T follicular helper cell (primary cell): ENCODE data around the gene HTD2.
"Not testable (repeated sequence)": the region's sequence is repeated elsewhere in the genome, so short reads cannot be mapped to it uniquely, and the experiment has no call there.

Experiments
- DNase-seq: peaks from one replicate; pipeline ENCODE4 v3.0.0-alpha.2; 2020; ENCODE audit warnings: low read depth
- total RNA-seq, 2 experiments: gene quantifications; one replicate each; lab custom pipeline; 2026; lab: John Stamatoyannopoulos, UW

HTD2 gene
- 0.30 to 0.54 reads per million in 2 experiments for total RNA-seq

- peak; percentile 97 for DNase-seq
These were observed at the start of gene HTD2, which contains the start of gene RPP14 for GRCh38 chr3:58305882-58306711. Gene HTD2, plus strand, starts transcription at chr3:58306520. Its CDS starts 11,094 bp downstream, at chr3:58317614. Gene RPP14, plus strand, starts transcription at chr3:58306245. Its CDS starts 4,085 bp downstream, at chr3:58310330.

- no peak for DNase-seq
These were observed 47.8 kb upstream of the HTD2 start for GRCh38 chr3:58258392-58259055.

- no peak for DNase-seq
These were observed 46.0 kb upstream of the HTD2 start for GRCh38 chr3:58260261-58260731.

- no peak for DNase-seq
These were observed 45.6 kb upstream of the HTD2 start for GRCh38 chr3:58260733-58261132.

GRCh38 chr3:58261954-58262666 lies 44.2 kb upstream of the HTD2 start:
- DNase-seq = no peak

GRCh38 chr3:58266577-58266976 lies 39.7 kb upstream of the HTD2 start:
- DNase-seq = no peak

- DNase-seq = not testable (repeated sequence)
These were observed 38.8 kb upstream of the HTD2 start for GRCh38 chr3:58267543-58267942.

- no peak for DNase-seq
These were observed 37.0 kb upstream of the HTD2 start for GRCh38 chr3:58269356-58269755.

GRCh38 chr3:58270485-58270884 lies 35.8 kb upstream of the HTD2 start:
- DNase-seq = no peak

GRCh38 chr3:58271901-58272501 lies 34.3 kb upstream of the HTD2 start:
- DNase-seq = no peak

GRCh38 chr3:58272891-58273290 lies 33.4 kb upstream of the HTD2 start:
- DNase-seq = no peak

GRCh38 chr3:58273362-58273761 lies 33.0 kb upstream of the HTD2 start:
- DNase-seq = not testable (repeated sequence)

- no peak for DNase-seq
These were observed 32.2 kb upstream of the HTD2 start for GRCh38 chr3:58274027-58274614.

GRCh38 chr3:58281069-58281468 lies 25.3 kb upstream of the HTD2 start:
- no peak for DNase-seq

GRCh38 chr3:58285334-58285733 lies 21.0 kb upstream of the HTD2 start:
- DNase-seq = no peak

GRCh38 chr3:58287354-58287753 lies 19.0 kb upstream of the HTD2 start:
- no peak for DNase-seq

- DNase-seq = no peak
These were observed 18.1 kb upstream of the HTD2 start for GRCh38 chr3:58288011-58288728.

GRCh38 chr3:58288964-58289613 lies 17.2 kb upstream of the HTD2 start:
- not testable (repeated sequence) for DNase-seq

GRCh38 chr3:58290446-58290845 lies 15.9 kb upstream of the HTD2 start:
- DNase-seq = not testable (repeated sequence)

GRCh38 chr3:58291671-58292338 lies 14.5 kb upstream of the HTD2 start:
- no peak for DNase-seq
